HG02623 (cell line): ENCODE results near the gene TRMU.
"Not testable (repeated sequence)": the region's sequence is repeated elsewhere in the genome, so short reads cannot be mapped to it uniquely, and the experiment has no call there.

Experiments used
- ATAC-seq: cut with Tn5 transposase; IDR thresholded peaks from one replicate; pipeline ENCODE4 v1.9.1; 2021; ENCODE audit warnings: moderate library complexity; ENCODE audit not compliant: unreplicated experiment

Gene TRMU

DNA sequence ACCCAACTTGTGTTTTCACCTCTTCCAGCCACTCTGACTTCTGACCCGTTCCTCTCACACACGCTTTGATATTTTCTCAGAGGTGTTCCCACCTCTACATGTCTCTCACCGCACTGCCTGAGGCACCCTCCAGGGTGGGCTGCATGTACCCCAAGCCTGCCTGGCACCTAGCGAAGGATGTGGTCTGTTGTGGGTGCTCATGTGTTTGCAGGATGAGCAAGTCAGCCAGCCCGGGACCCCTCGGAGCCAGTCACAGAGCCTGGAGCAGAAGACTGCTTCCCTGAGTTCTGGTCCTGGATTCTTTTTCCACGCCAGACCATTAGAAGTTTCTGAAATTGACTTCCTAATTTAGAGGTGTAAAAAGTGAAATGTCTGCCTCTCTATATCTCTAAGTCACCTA lies 35.0 kb upstream of the TRMU start:
- no peak for ATAC-seq

- no peak for ATAC-seq
These were observed 32.1 kb upstream of the TRMU start for GRCh38 chr22:46303347-46303965.

DNA sequence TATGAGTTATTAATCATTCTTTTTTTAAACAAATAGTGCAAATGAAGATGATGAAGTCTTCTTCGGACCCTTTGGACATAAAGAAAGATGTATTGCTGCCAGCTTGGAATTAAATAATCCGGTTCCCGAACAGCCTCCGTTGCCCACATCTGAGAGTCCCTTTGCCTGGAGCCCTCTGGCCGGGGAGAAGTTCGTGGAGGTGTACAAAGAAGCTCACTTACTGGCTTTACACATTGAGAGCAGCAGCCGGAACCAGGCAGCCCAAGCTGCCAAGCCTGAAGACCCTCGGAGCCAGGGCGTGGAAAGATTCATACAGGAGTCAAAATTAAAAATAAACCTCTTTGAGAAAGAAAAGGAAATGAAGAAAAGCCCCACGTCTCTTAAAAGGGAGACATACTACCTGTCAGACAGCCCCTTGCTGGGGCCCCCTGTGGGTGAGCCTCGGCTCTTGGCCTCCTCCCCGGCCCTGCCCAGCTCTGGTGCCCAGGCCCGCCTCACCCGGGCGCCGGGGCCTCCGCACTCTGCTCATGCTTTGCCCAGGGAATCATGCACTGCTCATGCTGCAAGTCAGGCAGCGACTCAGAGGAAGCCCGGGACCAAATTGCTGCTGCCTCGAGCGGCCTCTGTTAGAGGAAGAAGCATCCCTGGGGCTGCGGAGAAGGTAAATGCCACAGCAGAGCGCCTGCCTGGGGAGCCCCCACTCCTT lies 27.1 kb upstream of the TRMU start:
- no peak for ATAC-seq

DNA sequence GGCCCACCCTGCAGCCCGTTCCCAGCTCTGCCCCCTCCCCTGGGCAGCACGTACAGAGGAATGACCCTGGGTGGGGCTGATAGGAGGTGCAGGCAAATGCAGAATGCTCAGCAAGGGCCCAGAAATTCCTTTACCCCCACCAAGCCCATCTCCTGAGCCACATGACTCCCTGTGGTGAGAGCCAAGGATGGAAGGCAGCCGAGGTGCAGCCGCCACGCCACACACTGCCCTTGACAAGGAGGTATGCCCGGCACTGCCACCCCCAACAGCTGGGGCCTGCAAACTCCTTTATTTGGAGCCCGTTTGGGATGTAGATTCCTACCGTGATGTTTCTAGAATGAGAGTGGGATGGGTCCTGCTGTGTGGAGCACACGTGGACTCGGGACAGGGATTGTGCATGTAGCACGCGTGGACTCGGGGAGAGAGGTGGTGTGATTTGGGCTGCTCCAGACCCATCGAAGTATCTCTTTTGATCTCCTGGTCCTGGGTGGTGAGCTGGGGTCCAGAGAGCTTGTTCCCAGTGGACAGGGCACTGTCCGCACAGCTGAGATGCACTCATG lies 25.9 kb upstream of the TRMU start:
- no peak for ATAC-seq

- ATAC-seq = no peak
These were observed 23.5 kb upstream of the TRMU start for GRCh38 chr22:46312056-46312455.

DNA sequence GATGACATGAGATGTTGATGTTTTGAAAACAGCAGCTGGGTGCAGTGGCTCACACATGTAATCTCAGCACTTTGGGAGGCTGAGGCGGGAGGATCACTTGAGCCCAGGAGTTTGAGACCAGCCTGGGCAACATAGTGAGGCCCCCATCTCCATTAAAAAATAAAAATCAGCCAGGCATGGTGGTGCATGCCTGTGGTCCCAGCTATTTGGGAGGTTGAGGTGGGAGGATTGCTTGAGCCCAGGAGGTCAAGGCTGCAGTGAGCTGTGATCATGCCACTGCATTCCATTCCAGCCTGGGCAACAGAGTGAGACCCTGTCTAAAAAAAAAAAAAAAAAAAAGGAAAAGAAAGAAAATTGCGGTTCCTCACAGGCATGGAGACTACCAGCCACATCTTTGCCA lies 22.7 kb upstream of the TRMU start:
- ATAC-seq = not testable (repeated sequence)

DNA sequence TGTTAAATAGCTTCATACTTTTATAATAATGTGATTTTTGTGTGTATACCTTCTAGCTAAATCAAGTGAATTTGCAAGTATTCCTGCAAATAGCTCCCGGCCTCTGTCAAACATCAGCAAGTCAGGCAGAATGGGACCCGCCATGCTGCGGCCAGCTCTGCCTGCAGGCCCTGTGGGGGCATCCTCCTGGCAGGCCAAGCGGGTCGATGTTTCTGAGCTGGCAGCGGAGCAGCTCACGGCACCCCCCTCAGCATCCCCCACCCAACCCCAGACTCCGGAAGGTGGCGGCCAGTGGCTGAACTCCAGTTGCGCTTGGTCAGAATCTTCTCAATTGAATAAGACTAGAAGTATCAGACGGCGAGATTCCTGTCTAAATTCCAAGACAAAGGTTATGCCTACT lies 19.5 kb upstream of the TRMU start:
- no peak for ATAC-seq

- ATAC-seq = no peak
These were observed 17.9 kb upstream of the TRMU start for GRCh38 chr22:46317646-46318045.

DNA sequence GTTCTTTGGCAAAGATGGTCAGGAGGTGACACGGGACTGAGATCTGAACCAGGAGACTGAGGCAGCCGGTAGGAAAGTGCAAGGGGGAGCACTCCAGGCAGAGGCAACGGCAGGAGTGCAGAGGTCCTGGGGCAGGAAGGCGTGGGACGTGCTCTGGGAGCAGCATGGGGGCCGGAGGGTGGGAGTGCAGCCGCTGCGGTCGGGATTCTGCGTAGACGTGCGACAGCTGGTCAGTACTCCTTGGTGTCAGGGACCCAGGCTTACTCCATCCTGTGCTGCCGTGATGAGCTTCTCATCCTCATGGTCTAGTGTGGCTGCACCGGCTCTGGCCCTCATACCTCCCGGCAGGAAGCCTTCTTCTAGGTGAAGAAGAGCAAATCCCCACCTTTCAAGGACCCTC lies 16.9 kb upstream of the TRMU start:
- ATAC-seq = no peak

- ATAC-seq = no peak
These were observed 16.2 kb upstream of the TRMU start for GRCh38 chr22:46319319-46319718.

DNA sequence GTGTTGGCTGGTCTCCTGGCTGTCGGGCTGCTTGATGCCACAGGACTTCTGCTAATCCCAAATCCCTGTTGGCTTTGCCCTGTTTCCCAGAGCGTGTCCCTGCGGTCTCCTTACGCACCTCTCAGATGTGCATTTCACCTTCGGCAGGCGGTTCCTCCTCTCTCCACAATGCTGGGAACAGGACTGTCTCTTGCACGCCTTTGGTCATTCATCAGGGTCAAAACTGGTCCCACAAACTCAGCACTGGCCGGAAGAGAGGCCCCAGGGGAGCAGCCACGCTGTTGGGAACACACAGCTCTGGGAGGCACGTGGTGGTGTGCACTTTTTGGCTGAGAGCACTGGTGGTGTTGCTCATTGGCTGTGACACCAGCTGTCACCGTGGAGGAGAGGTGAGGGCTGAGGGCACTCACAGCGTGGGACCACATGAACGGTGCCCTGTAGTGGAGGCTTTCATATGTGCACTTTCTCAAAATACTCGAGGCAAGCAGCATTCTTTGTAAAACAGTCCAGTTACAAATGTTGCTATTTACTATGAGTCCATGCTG lies 15.3 kb upstream of the TRMU start:
- ATAC-seq = no peak

- no peak for ATAC-seq
These were observed 14.7 kb upstream of the TRMU start for GRCh38 chr22:46320716-46321386.

DNA sequence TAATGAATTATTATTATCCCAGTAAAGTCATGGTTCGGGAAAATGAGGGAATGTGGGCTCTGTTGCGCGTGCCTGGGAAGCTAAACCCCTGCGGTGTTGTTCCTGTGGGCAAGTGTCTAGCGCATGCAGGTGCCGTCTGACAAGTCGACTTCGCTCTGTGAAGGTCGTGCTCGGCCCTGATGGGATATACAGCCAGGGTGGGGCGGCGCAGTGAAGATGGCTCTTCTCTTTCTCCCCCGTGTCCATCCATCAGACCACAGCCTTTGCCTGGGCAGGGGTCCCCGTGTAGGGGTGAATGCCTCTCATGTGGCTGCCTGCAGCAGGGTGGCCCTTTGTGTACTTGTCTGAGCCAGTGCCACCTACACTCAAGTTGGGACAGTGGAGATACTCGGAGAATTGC lies 12.8 kb upstream of the TRMU start:
- ATAC-seq = no peak

- no peak for ATAC-seq
These were observed 12.4 kb upstream of the TRMU start for GRCh38 chr22:46323162-46323561.

GRCh38 chr22:46326066-46326680 lies 9.3 kb upstream of the TRMU start:
- ATAC-seq = no peak

DNA sequence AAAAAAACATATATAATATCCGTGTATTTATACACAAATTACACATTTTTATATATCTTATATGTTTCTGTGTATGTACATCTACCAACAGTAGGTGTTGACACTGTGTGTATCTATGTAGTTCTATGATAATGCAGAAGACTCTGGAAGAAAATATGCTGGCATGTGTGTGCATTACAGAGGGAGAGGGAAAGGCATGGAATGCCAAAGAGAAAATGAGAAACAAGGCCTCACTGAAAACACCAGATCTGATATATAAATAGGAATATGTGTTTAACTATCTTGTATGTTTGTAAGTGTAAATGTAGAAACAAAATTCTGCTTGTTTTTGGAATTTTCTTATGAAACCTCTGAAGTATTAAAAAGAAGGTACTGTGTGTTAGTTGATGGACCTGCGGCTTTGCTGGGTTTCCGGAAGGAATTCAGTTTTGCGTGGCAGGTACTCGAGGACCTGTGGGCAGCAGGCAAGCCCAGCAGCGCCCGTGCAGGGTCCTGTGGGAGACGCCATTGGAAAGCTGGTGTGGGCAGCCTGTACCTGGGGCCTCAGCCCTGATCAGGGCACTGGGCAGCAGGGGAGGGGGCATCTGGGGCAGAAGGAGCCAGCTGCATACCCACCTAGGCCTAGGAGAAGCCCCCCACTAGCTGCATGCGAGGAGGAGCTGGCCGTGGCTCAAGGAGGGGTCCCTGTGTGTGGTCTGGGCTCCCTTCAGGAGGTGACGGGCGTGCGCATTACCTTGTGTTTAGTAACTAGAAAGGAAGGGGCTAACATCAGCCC lies 7.6 kb upstream of the TRMU start:
- ATAC-seq = no peak

DNA sequence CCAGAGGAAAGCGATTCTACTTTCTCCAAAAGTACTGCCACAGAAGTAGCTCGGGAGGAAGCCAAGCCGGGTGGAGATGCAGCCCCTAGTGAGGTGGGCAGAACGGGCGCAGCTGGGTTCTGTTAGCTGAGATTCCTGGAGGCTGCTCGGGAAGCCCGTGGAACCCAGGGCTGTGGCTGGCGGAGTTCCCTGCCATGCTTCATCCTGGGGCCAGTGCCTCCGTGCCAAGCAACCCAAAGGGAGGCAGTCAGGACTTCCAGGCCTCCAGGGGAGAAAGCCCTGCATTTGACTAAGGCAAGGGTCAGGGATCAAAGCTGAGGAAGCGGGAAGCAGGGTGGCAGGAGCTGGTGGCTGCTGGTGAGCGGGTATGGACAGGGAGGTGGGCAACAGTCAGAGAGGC lies 6.7 kb upstream of the TRMU start:
- no peak for ATAC-seq

DNA sequence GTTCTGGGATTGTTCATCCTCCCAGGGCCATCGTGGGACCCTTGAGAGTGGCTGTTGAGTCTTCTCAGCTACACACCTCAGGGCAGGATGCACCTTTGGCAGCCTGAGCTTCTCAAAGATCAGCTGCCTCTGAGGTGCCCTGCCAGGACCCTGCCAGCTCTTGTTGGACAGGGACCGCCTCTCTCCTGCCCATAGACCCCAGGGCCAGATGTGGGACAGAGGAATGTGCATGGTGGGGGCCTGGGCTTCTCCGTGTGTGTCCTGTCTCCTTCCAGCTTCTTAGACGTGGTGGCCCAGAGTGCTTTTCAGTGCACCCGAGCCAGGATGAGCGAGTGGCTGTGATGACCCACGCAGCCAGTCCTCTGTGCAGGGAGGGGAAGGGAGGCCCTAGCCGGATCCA lies 5.9 kb upstream of the TRMU start:
- ATAC-seq = no peak

DNA sequence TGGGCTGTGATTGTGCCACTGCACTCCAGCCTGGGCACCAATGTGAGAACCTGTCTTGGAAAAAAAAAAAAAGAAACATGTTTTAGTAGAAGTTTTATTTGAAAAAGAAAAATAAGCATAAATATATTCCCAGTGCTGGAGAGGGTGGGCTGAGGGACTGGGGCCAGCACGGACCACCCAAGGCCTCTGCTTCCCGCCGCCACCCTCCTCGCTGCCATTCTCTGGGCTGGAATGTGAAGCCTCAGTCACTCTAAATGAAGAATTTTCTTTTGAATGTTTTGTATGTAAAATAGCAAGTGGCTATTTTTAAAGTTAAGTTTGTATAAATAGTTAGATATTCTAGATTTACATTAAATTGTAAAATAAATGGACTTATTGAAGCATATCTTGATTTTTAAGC lies 5.1 kb upstream of the TRMU start:
- ATAC-seq = no peak

DNA sequence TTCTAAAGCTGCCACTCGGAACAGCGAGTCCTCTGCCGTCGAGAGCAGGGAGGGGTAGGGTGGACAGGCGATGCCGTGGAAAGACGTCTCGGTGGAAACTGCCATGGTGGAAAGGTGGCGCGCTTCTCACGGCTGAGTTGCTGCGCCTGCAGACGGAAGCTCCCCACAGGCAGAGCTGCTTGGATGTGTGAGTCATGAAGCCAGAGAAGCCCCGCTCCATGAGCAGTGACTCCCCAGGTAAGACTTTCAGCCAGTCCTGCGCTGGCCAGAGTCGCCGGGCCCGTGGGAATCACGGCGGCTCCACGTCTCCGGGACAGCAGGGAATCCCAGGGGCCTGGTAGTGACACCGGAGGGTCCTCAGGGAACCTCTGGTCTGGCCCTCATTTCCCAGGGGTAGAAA lies 4.0 kb upstream of the TRMU start:
- no peak for ATAC-seq
